ENCODE data around the gene DDTL. TPM values are rescaled to one million over a fixed set of nuclear protein-coding genes. Genes with fewer than 3 reads are reported as not detected.

DDTL gene
- total and polyA plus RNA-seq, 2 donors (not counting 3 experiments of a cell fraction or from before 2014, with no cell fraction given), result 0.57 to 2.7 TPM

- no peak for FAIRE-seq
- H3K27me3 ChIP-seq (ENCODE audit: control insufficient read depth in 2 of 2, insufficient read depth in 2 of 2, low read length in 2 of 2), result no peaks in the 10 kb centered on the region
- BruUV-seq (replicated peaks), result no TSS peak
- dilution Hi-C loops (cut with MboI; ENCODE audit: extremely low pct_ligation_motif_present, low sequenced_read_pairs), result no loop called here
- H4K20me1 ChIP-seq (replicated peaks; ENCODE audit: control insufficient read depth, extremely low read depth, insufficient read depth, low read length), result no peaks in the 10 kb centered on the region
- no peak overlapping the region for H3K27ac ChIP-seq (ENCODE audit: insufficient read depth, low read depth, low read length)
- H3K9me3 ChIP-seq (replicated peaks; ENCODE audit: control insufficient read depth, insufficient read depth, low read length), result no peaks in the 10 kb centered on the region
- H3K4me1 ChIP-seq (ENCODE audit: control insufficient read depth, extremely low read depth, insufficient read depth, low read length), result peaks cover 5% of the 10 kb centered on the region
- H2AFZ ChIP-seq (ENCODE audit: low read depth, low read length), result no peak overlapping the region
- no peak overlapping the region for H3K9ac ChIP-seq (replicated peaks; ENCODE audit: extremely low read depth, insufficient read depth, low read length)
- H3K9me1 ChIP-seq (replicated peaks; ENCODE audit: control insufficient read depth, extremely low read depth, insufficient read depth, low read length), result no peaks in the 10 kb centered on the region
- CTCF ChIA-PET, result no interaction called here
- no peaks in the 10 kb centered on the region for H3K36me3 ChIP-seq (ENCODE audit: control insufficient read depth in 2 of 2, extremely low read depth in 1 of 2, insufficient read depth in 2 of 2, low read length in 2 of 2)
- no peak overlapping the region for H3K4me2 ChIP-seq (ENCODE audit: insufficient read depth, low read length)
- POLR2A ChIA-PET, result no interaction called here
- no peak for DNase-seq (ENCODE audit: low read depth, low spot score)
- intact Hi-C loops (cut with micrococcal nuclease), result loop anchor here (5.0 kb wide), 1 partner anchor 148 kb away; no protein-coding TSS in a partner anchor
- TF ChIP-seq MAX (IDR thresholded peaks at IDR 0.05; ENCODE audit: insufficient read depth, insufficient read length) (no peak), POLR2AphosphoS5 (IDR thresholded peaks at IDR 0.05; ENCODE audit: insufficient read depth, low read depth, low read length) (no peak), MYC (IDR thresholded peaks at IDR 0.05; ENCODE audit: low read depth, low read length) (no peak), GATA2 (IDR thresholded peaks at IDR 0.05; ENCODE audit: insufficient read depth, insufficient read length, low read depth, low read length) (no peak), CTCF (IDR thresholded peaks at IDR 0.05; ENCODE audit: extremely low read depth in 1 of 2, insufficient read depth in 1 of 2, low read depth in 1 of 2, low read length in 2 of 2) (no peak), FOS (IDR thresholded peaks at IDR 0.05; ENCODE audit: borderline replicate concordance, insufficient read depth, low read length) (no peak), EZH2 (IDR thresholded peaks at IDR 0.05; ENCODE audit: borderline replicate concordance, low read depth, low read length, severe bottlenecking) (no peak), POLR2A (IDR thresholded peaks at IDR 0.05; ENCODE audit: low read depth, low read length) (no peak), JUN (IDR thresholded peaks at IDR 0.05; ENCODE audit: borderline replicate concordance, insufficient read depth, insufficient read length, low read depth) (no peak)
- H3K79me2 ChIP-seq (ENCODE audit: control insufficient read depth, insufficient read depth, low read length), result peaks cover 21% of the 10 kb centered on the region
- H3K4me3 ChIP-seq (replicated peaks in 1 of 3; ENCODE audit: insufficient read depth in 1 of 3, low read depth in 1 of 3, low read length in 3 of 3), result no peak overlapping the region
These were observed 42.7 kb downstream of the DDTL start for GRCh38 chr22:24009227-24010017.
